HFFc6 (cell line): ENCODE results near the gene CDC14B. TPM values are rescaled to one million over a fixed set of nuclear protein-coding genes. Genes with fewer than 3 reads are reported as not detected.
A peak's percentile ranks its signal among the peaks of the same experiment; 100 is the strongest.

Experiments used
- DNase-seq: peaks from one replicate; pipeline ENCODE4 v3.0.0-alpha.2; 2018
- H3K27ac Mint-ChIP-seq: 2 replicates; pipeline ENCODE4 v1.8.0; 2020; ENCODE audit warnings: mild to moderate bottlenecking, mixed read lengths
- H3K27me3 Mint-ChIP-seq: 2 replicates; pipeline ENCODE4 v1.8.0; 2021; ENCODE audit warnings: mild to moderate bottlenecking, moderate library complexity, mixed read lengths; ENCODE audit not compliant: insufficient read depth
- H3K36me3 Mint-ChIP-seq: 2 replicates; pipeline ENCODE4 v1.8.0; 2021; ENCODE audit warnings: low read depth, mixed read lengths
- H3K4me1 Mint-ChIP-seq: 2 replicates; pipeline ENCODE4 v1.8.0; 2020; ENCODE audit warnings: low read depth, mixed read lengths
- H3K4me3 Mint-ChIP-seq: 2 replicates; pipeline ENCODE4 v1.8.0; 2020; ENCODE audit warnings: mild to moderate bottlenecking, moderate library complexity, mixed read lengths
- H3K9me3 Mint-ChIP-seq: 2 replicates; pipeline ENCODE4 v1.8.0; 2020; ENCODE audit warnings: mild to moderate bottlenecking, mixed read lengths
- CTCF ChIP-seq: fragments of 200-600 bp; sonication (generic); IDR thresholded peaks from 2 replicates; pipeline ENCODE4 v1.5.0; 2021; ENCODE audit warnings: antibody characterized with exemption, mild to moderate bottlenecking
- total RNA-seq, 6 experiments: library from RNA; stranded (reverse); fragmentation: NEBNext Ultra II Directional; extraction: Animal tissue kit (Norgen Biotek cat#: 25700); gene quantifications; 2 replicates in 1 of 6; 3 replicates in 5 of 6; pipeline ENCODE4 v1.2.3, GENCODE V29; 2021

The CDC14B gene
- total RNA-seq, 6 experiments from 2014 or later: 10.7 to 14.9 (median 12.1) TPM

- Mint-ChIP-seq H3K27ac (no peak overlapping the region), H3K9me3 (no peaks in the 10 kb centered on the region), H3K4me3 (no peak overlapping the region), H3K36me3 (no peaks in the 10 kb centered on the region), H3K4me1 (no peaks in the 10 kb centered on the region), H3K27me3 (no peaks in the 10 kb centered on the region; the same call in 1 of the 2 replicates)
- no peak for DNase-seq
- no peak for TF ChIP-seq CTCF
Observed at GRCh38 chr9:96574931-96575351, 44.7 kb downstream of the CDC14B start.

DNA sequence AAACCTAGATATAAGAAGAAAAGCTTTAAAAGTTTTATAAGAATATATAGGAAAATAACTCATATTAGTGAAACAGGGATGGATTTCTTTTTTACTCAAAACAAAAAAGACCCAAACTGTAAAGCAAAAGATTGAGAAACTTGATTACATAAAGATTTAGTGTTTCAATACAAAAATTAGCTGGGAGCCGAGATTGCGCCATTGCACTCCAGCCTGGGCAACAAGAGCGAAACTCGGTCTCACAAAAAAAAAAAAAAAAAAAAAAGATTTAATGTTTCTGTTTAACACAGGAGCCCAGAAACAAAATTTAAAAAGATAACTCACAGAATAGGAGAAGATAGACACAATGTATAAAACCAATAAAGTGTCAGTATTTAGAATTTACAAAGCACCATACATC is 45.2 kb downstream of the CDC14B start:
- H3K9me3 Mint-ChIP-seq: no peaks in the 10 kb centered on the region
- no peak for DNase-seq
- no peak overlapping the region for H3K27ac Mint-ChIP-seq
- TF ChIP-seq CTCF: no peak
- no peaks in the 10 kb centered on the region for H3K4me1 Mint-ChIP-seq
- H3K27me3 Mint-ChIP-seq: no peaks in the 10 kb centered on the region; the same call in 1 of the 2 replicates
- no peak overlapping the region for H3K4me3 Mint-ChIP-seq
- no peaks in the 10 kb centered on the region for H3K36me3 Mint-ChIP-seq

DNA sequence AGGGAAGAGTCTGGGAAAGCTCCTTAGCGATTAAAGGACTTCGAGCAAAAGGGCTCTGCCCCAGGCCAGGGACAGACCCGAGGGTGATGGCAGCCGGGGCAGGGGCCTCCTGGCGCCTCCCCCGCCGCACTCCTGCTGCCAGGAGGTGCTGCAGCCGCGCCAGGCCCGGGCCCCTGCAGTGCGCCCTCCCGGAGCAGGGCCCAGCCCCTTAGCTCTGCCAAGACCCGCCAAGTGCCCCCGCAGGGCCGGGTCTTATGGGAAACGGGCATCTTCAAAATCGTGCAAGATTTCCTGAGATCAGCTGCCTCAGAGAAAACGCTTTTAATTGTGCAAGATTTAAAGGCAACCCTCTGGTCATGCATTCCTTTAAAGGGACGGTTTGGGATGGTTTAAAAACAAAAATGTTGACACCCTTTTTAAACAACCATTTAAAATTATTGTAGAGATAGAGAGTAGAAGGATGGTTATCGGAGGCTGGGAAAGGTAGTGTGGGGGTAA is 52.4 kb downstream of the CDC14B start:
- no peak for TF ChIP-seq CTCF
- no peak for DNase-seq
- H3K36me3 Mint-ChIP-seq: no peaks in the 10 kb centered on the region
- H3K4me1 Mint-ChIP-seq: peaks cover 33% of the 10 kb centered on the region
- no peaks in the 10 kb centered on the region for H3K9me3 Mint-ChIP-seq
- no peaks in the 10 kb centered on the region for H3K27me3 Mint-ChIP-seq
- H3K27ac Mint-ChIP-seq: peak overlapping the region; percentile 31
- peak overlapping the region; percentile 88 for H3K4me3 Mint-ChIP-seq

DNA sequence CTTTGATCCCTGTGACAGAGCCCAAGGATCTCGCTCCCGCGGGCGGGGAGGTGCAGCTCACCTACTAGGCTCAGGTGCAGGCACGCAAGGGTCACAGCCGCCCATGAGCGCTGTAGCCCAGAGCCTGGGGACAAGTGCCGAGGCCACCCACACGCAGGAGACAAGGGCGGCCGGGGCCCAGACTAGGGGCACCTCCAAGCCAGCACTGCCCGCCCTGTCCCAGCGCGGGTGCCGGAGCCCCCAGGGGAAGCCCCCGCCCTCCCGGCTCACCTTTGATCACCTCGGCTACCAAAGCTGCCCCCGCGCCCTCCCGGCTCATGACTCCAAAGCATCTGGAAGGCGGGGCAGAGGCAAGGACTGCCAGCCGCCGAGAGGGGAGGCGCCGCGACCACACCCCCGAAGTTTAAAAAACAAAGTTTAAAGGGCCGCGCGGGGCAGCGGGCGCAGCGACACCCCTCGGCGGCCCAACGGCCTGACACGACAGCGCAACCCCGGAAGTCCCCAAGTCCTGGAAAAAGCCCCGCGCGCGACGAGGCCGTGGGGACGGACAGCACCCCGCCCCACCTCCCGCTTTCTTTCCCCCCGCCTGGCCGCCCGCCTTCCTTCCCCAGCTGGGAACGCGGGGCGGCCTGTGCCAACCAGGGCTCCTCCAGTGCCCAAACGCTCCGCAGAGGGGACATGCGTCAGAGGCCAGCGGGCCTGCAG is 53.0 kb downstream of the CDC14B start:
- DNase-seq: peak; percentile 15
- Mint-ChIP-seq H3K9me3 (no peaks in the 10 kb centered on the region), H3K4me1 (peaks cover 33% of the 10 kb centered on the region), H3K36me3 (no peaks in the 10 kb centered on the region), H3K27me3 (no peaks in the 10 kb centered on the region), H3K27ac (peak overlapping the region; percentile 80), H3K4me3 (peak overlapping the region; percentile 88)
- TF ChIP-seq CTCF: peak; percentile 80

- Mint-ChIP-seq H3K4me3 (peak overlapping the region; percentile 88), H3K4me1 (peaks cover 33% of the 10 kb centered on the region), H3K36me3 (no peaks in the 10 kb centered on the region), H3K9me3 (no peaks in the 10 kb centered on the region), H3K27ac (peak overlapping the region; percentile 80), H3K27me3 (no peaks in the 10 kb centered on the region)
- peak; percentile 50 for DNase-seq
- TF ChIP-seq CTCF: no peak
Observed at GRCh38 chr9:96565671-96566497, 53.8 kb downstream of the CDC14B start.
